Mucosa of gallbladder (tissue), 1 donor: Measurements from ENCODE around the gene SLC25A42. TPM values are rescaled to one million over a fixed set of nuclear protein-coding genes. Genes with fewer than 3 reads are reported as not detected.

Source experiments
- DNase-seq: peaks from one replicate; pipeline ENCODE4 v3.0.0-alpha.2; 2020; ENCODE audit warnings: low spot score
- total RNA-seq: library from RNA; stranded (reverse); gene quantifications from one replicate; pipeline ENCODE4 v1.2.1, GENCODE V29; 2021
- donor health status: DM: no; HTN: no; CAD: no.

SLC25A42 gene
- total RNA-seq, 1 donor from 2014 or later, result 10.5 TPM

GRCh38 chr19:19051478-19052213, 12.1 kb upstream of the SLC25A42 start:
- DNase-seq, result no peak

- DNase-seq, result no peak
Observed at GRCh38 chr19:19052921-19053320, 10.9 kb upstream of the SLC25A42 start.

DNA sequence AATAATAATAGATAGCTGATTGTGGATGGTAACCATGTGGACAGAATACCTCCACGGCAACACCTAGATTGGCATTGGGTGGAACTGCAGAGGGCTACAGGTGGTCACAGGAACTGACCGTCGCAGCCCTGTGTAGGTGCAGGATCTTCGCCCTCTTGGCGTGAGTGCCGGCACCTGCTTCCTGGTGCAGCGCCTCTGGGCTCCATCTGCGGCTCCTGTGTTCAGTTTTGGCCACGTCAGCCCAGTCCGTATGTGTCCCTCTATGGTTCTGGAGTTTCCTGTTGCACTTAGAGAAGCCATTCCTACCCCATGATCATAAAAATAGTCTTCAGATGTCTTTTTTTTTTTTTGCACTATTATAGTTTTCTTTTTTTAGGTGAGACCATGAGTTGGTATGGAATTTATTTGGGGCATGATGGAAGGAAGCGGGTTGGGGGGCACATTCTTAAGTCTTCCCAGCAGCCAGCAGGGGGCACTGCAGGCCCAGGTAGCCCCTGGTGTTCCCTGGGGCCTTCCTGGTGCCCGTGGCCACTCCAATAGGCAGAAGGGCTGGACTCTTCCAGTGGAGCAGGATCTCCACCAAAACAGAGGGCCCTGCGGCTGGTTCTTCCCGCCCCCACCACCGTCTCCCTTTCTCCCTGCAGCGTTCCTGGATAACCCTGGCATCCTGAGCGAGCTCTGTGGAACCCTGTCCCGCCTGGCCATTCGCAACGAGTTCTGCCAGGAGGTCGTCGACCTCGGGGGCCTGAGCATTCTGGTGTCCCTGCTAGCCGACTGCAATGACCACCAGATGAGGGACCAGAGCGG, 10.1 kb upstream of the SLC25A42 start:
- peak; percentile 51 for DNase-seq

GRCh38 chr19:19054315-19054938, 9.4 kb upstream of the SLC25A42 start:
- no peak for DNase-seq

GRCh38 chr19:19054939-19055440, 8.8 kb upstream of the SLC25A42 start:
- no peak for DNase-seq

- DNase-seq, result no peak
Observed at GRCh38 chr19:19055701-19056100, 8.1 kb upstream of the SLC25A42 start.

GRCh38 chr19:19056636-19057275, 7.0 kb upstream of the SLC25A42 start:
- no peak for DNase-seq

GRCh38 chr19:19057317-19057716, 6.5 kb upstream of the SLC25A42 start:
- no peak for DNase-seq

- DNase-seq, result no peak
Observed at GRCh38 chr19:19057720-19058119, 6.1 kb upstream of the SLC25A42 start.

DNA sequence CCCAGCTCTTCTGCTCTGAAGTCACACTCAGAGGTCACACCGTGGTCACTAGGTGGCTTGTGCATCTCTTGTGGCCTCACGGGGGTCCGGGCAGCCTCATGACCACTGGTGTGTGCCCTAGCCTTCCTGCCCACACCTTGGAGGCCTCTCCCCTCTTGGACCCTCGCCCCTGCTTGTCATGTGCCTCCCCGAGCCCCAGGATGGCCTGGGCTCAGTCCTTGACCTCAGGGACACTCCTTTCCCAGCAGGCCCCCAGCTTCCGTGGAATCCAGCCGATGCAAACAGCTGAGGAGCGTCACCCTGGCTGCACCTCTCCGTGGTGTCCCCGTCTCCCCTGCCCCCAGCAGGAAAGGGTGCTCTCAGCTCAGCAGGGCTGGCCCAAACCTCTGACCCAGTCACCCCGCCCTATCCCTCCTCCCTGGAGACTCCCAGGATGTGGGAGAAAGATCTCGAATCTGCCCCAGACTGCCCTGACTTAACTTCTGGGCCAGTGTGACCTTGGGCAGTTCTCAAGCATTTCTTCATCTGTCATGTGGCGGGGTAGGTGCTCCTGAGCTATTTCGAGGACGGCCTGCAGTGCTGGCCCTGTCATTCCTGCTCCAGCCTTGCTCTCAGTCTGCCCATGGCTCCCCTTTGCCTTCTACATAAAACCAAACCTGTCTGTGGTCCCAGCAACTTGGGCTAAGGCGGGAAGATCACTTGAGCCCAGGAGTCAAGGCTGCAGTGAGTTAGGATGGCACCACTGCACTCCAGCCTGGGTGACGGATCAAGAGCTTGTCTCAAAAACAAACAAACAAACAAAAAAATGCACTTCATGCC, 4.6 kb upstream of the SLC25A42 start:
- DNase-seq, result no peak

- no peak for DNase-seq
Observed at GRCh38 chr19:19059837-19060611, 3.8 kb upstream of the SLC25A42 start.

DNA sequence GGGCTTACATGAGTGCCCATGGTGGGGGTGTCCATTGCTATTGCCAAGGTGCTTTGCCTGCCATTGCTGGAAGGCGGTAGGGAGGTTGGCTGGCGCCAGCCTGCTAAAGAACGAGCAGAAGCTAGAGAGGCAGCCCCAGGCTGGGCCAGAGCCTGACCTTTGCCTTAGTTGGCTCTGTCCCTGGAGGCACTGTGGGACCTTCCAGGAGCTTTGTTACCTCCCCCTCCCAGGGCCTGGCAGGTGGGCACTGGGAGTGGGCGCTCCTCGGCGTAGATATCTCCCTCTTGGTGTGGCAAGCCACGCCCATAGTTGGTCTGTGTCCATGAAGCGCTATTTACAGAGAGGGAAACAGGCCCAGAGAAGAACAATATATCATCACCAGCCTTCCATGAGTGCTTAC, 2.3 kb upstream of the SLC25A42 start:
- no peak for DNase-seq

GRCh38 chr19:19062454-19063182, 1.2 kb upstream of the SLC25A42 start:
- no peak for DNase-seq

DNA sequence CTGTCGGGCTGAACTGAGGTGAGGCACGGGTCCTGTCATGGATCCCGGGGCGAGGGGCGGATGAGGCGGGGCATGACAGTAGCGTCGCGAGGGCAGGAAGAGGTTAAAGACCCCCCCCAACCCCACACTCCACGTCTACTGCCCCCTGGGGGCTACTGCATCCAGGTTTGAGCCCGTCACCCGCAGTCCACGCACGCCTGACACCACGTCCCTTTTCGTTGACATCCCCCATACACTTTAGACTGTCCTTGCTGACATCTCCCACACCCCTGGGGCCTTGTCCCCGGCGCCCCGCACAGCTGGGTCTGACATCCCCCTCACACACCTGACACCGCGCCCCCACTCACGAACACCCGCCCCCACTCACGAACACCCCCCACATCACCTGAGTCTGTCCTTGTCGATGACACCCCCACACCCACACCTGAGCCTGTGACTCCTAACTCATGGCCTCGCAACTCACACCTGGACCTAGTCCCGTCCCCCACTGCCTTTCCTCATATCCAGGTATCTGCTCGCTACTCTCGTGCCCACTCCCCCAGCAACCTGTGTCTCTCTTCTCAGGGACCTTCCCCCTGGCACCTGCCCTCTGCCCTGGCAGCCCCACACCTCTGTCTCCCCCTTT, 416 bp downstream of the SLC25A42 start:
- DNase-seq, result no peak

DNA sequence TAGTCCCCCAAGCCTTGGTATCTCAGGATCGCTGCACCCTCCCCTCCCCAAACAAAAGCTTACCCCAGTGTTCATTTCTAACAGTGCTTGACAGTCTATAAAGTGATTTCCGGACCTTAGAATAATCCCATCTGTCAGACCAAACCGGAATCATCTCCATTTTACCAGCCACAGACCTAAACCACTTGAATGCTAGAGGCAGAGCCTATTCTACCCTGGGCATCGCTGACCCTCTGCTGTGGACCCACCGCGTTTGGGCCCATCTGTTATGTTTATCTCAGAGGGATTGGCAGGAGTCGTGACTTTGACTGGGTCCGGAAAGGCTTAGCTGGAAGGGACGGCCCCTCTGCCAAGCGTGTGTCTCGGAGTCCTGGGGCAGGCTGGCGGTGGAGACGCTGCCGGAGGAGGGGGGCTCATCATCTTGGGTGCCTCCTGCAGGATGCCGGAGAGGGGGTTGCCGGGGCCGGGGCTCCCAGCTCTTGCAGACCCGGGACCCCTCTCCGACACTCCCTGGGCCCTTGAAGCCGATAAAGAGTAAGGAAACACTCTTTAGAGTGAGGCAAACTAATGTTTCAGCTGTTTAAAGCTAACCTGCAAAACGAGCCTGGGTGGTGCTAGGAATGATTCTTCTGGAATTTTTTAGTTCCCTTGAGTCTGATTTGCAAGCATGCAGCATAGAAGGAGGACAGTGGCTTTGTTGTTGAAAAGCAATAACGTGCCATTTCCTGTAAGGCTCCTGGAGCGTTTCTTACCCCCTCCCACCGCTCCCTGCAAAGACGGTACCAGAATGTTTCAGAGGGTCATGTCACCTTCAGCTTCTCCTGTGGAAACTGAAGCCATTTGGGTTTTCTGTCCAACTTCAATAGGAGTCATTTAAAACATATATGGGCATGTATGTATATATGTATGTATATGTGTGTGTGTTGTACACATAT, 1.3 kb downstream of the SLC25A42 start:
- DNase-seq, result no peak

GRCh38 chr19:19067276-19068072, 3.7 kb downstream of the SLC25A42 start:
- DNase-seq, result no peak
